Kidney epithelial cell (primary cell): ENCODE measurements around the gene GJC2. TPM values are rescaled to one million over a fixed set of nuclear protein-coding genes. Genes with fewer than 3 reads are reported as not detected.
"Not testable (repeated sequence)": the region's sequence is repeated elsewhere in the genome, so short reads cannot be mapped to it uniquely, and the experiment has no call there.

Source experiments
- DNase-seq: peaks from one replicate; pipeline ENCODE4 v3.0.0-alpha.2; 2010; ENCODE audit warnings: low read depth
- H3K27me3 ChIP-seq: 2 replicates; pipeline ENCODE4 v1.6.0; 2011; ENCODE audit warnings: low read length; ENCODE audit not compliant: control insufficient read depth, insufficient read depth
- H3K36me3 ChIP-seq: 2 replicates; pipeline ENCODE4 v1.5.1; 2011; ENCODE audit warnings: low read length; ENCODE audit not compliant: control insufficient read depth, insufficient read depth
- H3K4me3 ChIP-seq: 2 replicates; pipeline ENCODE4 v1.5.1; 2011; ENCODE audit warnings: low read depth, mild to moderate bottlenecking, control low read depth, low read length
- CTCF ChIP-seq: IDR thresholded peaks from 2 replicates; pipeline ENCODE4 v1.5.1; 2011; ENCODE audit warnings: mild to moderate bottlenecking, moderate library complexity, low read length, control low read depth, inconsistent platforms; ENCODE audit not compliant: insufficient read depth, poor library complexity, severe bottlenecking
- total RNA-seq: library from RNA; depleted of rRNA; stranded (reverse); fragments of >200 nt; gene quantifications from 2 replicates; pipeline ENCODE4 v1.2.3, GENCODE V29; 2015

The GJC2 gene
- total RNA-seq, 1 donor from 2014 or later, result 0.38 TPM

GRCh38 chr1:228184152-228184551, 34.4 kb downstream of the GJC2 start:
- H3K4me3 ChIP-seq, result no peak overlapping the region

GRCh38 chr1:228185641-228185965, 35.9 kb downstream of the GJC2 start:
- no peaks in the 10 kb centered on the region for H3K36me3 ChIP-seq
- no peak overlapping the region for H3K4me3 ChIP-seq
- no peak for TF ChIP-seq CTCF
- DNase-seq, result no peak
- no peaks in the 10 kb centered on the region for H3K27me3 ChIP-seq

More at GRCh38 chr1:228184152-228184551, 34.4 kb downstream of the GJC2 start:
- no peak for DNase-seq
- no peak for TF ChIP-seq CTCF
- Histone ChIP-seq H3K27me3 (no peaks in the 10 kb centered on the region), H3K36me3 (no peaks in the 10 kb centered on the region)

- H3K4me3 ChIP-seq, DNase-seq, H3K36me3 ChIP-seq, H3K27me3 ChIP-seq: not testable (repeated sequence)
These were observed 38.5 kb downstream of the GJC2 start for GRCh38 chr1:228188249-228188648.

GRCh38 chr1:228190182-228190581, 40.5 kb downstream of the GJC2 start:
- H3K4me3 ChIP-seq, result no peak overlapping the region
- H3K36me3 ChIP-seq, result no peaks in the 10 kb centered on the region
- DNase-seq, result no peak
- H3K27me3 ChIP-seq, result no peaks in the 10 kb centered on the region
- no peak for TF ChIP-seq CTCF

GRCh38 chr1:228190778-228191177, 41.0 kb downstream of the GJC2 start:
- Histone ChIP-seq H3K36me3 (no peaks in the 10 kb centered on the region), H3K27me3 (no peaks in the 10 kb centered on the region), H3K4me3 (no peak overlapping the region)
- no peak for DNase-seq
- no peak for TF ChIP-seq CTCF

- no peak for DNase-seq
- Histone ChIP-seq H3K4me3 (no peak overlapping the region), H3K27me3 (no peaks in the 10 kb centered on the region), H3K36me3 (no peaks in the 10 kb centered on the region)
- TF ChIP-seq CTCF, result no peak
These were observed 44.7 kb downstream of the GJC2 start for GRCh38 chr1:228194436-228194835.
